CD8-positive, alpha-beta memory T cell (primary cell): ENCODE data around the gene FUT8. TPM values are rescaled to one million over a fixed set of nuclear protein-coding genes. Genes with fewer than 3 reads are reported as not detected.
"Not testable (repeated sequence)": the region's sequence is repeated elsewhere in the genome, so short reads cannot be mapped to it uniquely, and the experiment has no call there.

Experiments used
- CTCF ChIA-PET: fragments of 350-600 bp; sonication (Branson Sonifier 250); formaldehyde crosslinking; loops from one replicate; lab custom pipeline; 2021; ENCODE audit warnings: antibody characterized with exemption; lab: Charles Lee
- POLR2A ChIA-PET: fragments of 350-600 bp; sonication (Branson Sonifier 250); formaldehyde crosslinking; loops from one replicate; lab custom pipeline; 2021; ENCODE audit warnings: antibody characterized with exemption; lab: Charles Lee
- DNase-seq, 5 donors: peaks; one replicate each; pipeline versions ENCODE4 v3.0.0 to v3.0.0-alpha.2; 2020 to 2022; ENCODE audit warnings: mixed read lengths in 1 of 5
- H3K27ac ChIP-seq: one replicate; pipeline ENCODE4 v1.7.0; 2013; ENCODE audit warnings: low read depth, mild to moderate bottlenecking, low read length, moderate library complexity
- H3K27me3 ChIP-seq: 2 replicates; pipeline ENCODE4 v1.7.0; 2013; ENCODE audit warnings: low read length, mild to moderate bottlenecking; ENCODE audit not compliant: insufficient read depth, poor library complexity, severe bottlenecking
- H3K36me3 ChIP-seq: 2 replicates; pipeline ENCODE4 v1.7.0; 2013; ENCODE audit warnings: mild to moderate bottlenecking, low read length, moderate library complexity; ENCODE audit not compliant: insufficient read depth
- H3K4me1 ChIP-seq: 2 replicates; pipeline ENCODE4 v1.7.0; 2013; ENCODE audit warnings: mild to moderate bottlenecking, low read length, moderate library complexity; ENCODE audit not compliant: insufficient read depth
- H3K4me3 ChIP-seq: 2 replicates; pipeline ENCODE4 v1.7.0; 2013; ENCODE audit warnings: mild to moderate bottlenecking, low read length
- H3K9me3 ChIP-seq: 2 replicates; pipeline ENCODE4 v1.7.0; 2013; ENCODE audit warnings: mild to moderate bottlenecking, low read length
- H3K27ac Mint-ChIP-seq, 8 donors: one replicate each; pipeline ENCODE4 v1.8.0; 2020 to 2021; ENCODE audit warnings: mixed read lengths in 8 of 8, mild to moderate bottlenecking in 6 of 8, inconsistent platforms in 3 of 8, moderate library complexity in 3 of 8
- H3K27me3 Mint-ChIP-seq, 2 donors: one replicate each; pipeline ENCODE4 v1.8.0; 2020 to 2021; ENCODE audit warnings: mixed read lengths in 2 of 2, mild to moderate bottlenecking in 1 of 2, moderate library complexity in 1 of 2
- H3K36me3 Mint-ChIP-seq, 3 donors: one replicate each; pipeline ENCODE4 v1.8.0; 2020 to 2021; ENCODE audit warnings: mixed read lengths in 3 of 3, inconsistent platforms in 1 of 3, mild to moderate bottlenecking in 1 of 3
- H3K4me1 Mint-ChIP-seq, 3 donors: one replicate each; pipeline ENCODE4 v1.8.0; 2020 to 2021; ENCODE audit warnings: mixed read lengths in 3 of 3, inconsistent platforms in 1 of 3, mild to moderate bottlenecking in 1 of 3
- H3K4me3 Mint-ChIP-seq, 7 donors: one replicate each; pipeline ENCODE4 v1.8.0; 2020 to 2021; ENCODE audit warnings: mixed read lengths in 7 of 7, mild to moderate bottlenecking in 6 of 7, moderate library complexity in 4 of 7, inconsistent platforms in 2 of 7
- H3K9me3 Mint-ChIP-seq, 5 donors: one replicate each; pipeline ENCODE4 v1.8.0; 2020 to 2022; ENCODE audit warnings: mixed read lengths in 5 of 5, mild to moderate bottlenecking in 3 of 5, moderate library complexity in 2 of 5, inconsistent platforms in 1 of 5
- polyA plus RNA-seq: library from polyadenylated mRNA; unstranded; fragments of 300-500 nt; fragmentation: Illumina TruSeq; gene quantifications from one replicate; pipeline ENCODE4 v1.2.3, GENCODE V29; 2021
- total RNA-seq, 2 experiments: library from RNA; stranded (reverse); gene quantifications; one replicate each; pipeline ENCODE4 v1.2.3, GENCODE V29; 2021

The FUT8 gene
- total and polyA plus RNA-seq, 3 experiments from 2014 or later = 13.3 to 81.7 (median 76.0) TPM

DNA sequence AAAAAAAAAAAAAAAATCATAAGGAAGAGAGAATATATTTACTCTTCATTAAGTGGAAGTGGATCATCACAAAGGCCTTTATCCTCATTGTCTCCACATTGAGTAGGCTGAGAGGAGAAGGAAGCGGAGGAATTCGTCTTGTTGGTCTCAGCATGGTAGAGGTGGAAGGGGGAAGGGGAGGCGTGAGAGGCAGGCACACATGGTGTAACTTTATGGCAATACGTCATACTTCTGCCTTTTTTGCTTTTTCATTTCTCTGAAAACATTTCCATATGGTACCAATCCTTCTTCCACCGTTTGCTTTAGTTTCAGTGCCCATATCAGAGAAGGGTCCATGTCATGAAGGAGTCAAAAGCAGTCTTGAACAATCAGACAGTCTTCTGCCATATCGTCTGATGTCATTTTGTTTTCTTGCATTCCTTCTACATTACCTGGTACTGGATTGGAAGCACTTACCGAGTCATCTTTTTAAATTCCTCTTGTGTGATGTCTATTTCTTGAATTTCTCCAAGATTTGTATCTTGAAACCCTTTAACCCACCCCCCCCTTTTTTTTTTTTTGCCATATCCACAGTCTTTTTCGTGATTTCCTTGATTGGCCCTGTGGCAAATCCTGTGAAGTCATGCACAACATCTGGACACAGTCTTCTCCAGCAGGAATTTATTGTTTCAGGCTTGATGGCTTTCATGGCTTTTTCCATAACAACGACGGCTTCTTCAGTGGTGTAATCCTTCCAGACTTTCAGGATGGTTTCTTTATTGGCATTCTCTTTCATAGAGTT lies 8.9 kb downstream of the FUT8 start:
- peaks cover 36 to 59% (median 51%) of the 10 kb centered on the region in 3 donors for H3K4me1 Mint-ChIP-seq
- H3K4me3 Mint-ChIP-seq = peak overlapping the region in 1 of 7 donors; percentile 40
- no peaks in the 10 kb centered on the region for H3K9me3 ChIP-seq
- ChIA-PET POLR2A (no interaction called here), CTCF (interaction anchor here (1.3 kb wide), 1 partner anchor 10 kb away, joined by 3 read pairs; no protein-coding TSS in a partner anchor)
- H3K27me3 Mint-ChIP-seq = no peaks in the 10 kb centered on the region
- H3K9me3 Mint-ChIP-seq = no peaks in the 10 kb centered on the region
- no peaks in the 10 kb centered on the region for H3K36me3 ChIP-seq
- no peaks in the 10 kb centered on the region for H3K27me3 ChIP-seq
- peak overlapping the region in 1 of 8 donors; percentile 5 for H3K27ac Mint-ChIP-seq
- no peaks in the 10 kb centered on the region for H3K4me1 ChIP-seq
- H3K27ac ChIP-seq = no peak overlapping the region
- H3K36me3 Mint-ChIP-seq = peaks cover 0 to 6% (median 6%) of the 10 kb centered on the region in 3 donors
- DNase-seq = no peak
- H3K4me3 ChIP-seq = no peak overlapping the region

DNA sequence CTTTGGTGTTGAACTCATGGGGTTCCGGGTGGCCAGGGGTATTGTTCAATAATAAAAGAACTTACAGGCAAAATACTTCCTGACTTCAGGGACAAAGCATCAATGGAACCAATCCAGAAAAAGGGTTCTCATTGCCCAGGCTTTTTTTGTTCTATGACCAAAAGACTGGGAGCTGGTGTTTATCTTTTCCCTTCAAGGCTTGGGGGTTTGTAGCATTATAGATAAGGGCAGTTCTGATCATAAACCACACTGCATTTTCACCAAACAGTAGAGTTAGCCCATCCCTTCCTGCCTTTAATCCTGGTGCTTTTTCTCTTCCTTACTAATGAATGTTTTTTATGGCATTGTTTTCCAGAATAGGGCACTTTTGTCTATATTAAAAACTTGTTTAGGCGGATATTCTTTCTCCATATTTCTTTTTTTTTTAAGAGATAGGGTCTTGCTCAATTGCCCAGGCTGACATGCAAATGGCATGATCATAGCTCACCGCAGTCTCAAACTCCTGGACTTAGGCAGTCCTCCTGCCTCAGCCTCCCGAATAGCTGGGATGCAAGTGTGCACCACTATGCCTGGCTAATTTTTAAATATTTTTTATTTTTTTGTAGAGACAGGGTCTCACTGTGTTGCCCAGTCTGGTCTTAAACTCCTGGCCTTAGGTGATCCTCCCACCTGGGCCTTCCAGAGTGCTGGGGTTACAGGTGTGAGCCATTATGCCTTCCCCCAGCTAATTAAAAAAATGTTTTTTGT lies 9.7 kb downstream of the FUT8 start:
- H3K27me3 Mint-ChIP-seq = no peaks in the 10 kb centered on the region
- peaks cover 0 to 10% (median 8%) of the 10 kb centered on the region in 3 donors for H3K36me3 Mint-ChIP-seq
- peak overlapping the region in 1 of 7 donors; percentile 40 for H3K4me3 Mint-ChIP-seq
- Histone ChIP-seq H3K27ac (no peak overlapping the region), H3K4me3 (no peak overlapping the region), H3K9me3 (no peaks in the 10 kb centered on the region), H3K27me3 (no peaks in the 10 kb centered on the region), H3K4me1 (no peaks in the 10 kb centered on the region), H3K36me3 (no peaks in the 10 kb centered on the region)
- POLR2A ChIA-PET = no interaction called here
- no peak overlapping the region for H3K27ac Mint-ChIP-seq
- peaks cover 37 to 62% (median 56%) of the 10 kb centered on the region in 3 donors for H3K4me1 Mint-ChIP-seq
- CTCF ChIA-PET = interaction anchor here (1.3 kb wide), 1 partner anchor 11 kb away, joined by 3 read pairs; no protein-coding TSS in a partner anchor
- no peak for DNase-seq
- H3K9me3 Mint-ChIP-seq = no peaks in the 10 kb centered on the region

DNA sequence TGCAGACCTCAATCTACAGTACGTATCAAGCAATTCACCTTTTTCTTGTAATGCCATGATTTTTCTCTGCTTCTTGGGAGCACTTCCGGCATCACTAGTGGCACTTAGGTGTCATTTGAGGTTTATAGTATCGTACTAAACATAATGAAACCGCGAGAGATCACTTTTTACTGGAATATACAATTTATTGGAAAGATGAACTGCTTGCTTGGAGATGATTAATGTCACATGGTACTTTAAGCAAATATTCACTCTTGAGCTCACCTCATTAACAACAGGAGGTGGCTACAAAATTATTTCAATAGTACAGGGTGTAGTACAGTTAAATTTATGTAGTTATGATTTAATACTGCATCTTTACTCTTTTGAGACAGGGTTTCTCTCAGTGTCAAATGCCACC lies 11.5 kb downstream of the FUT8 start:
- Histone ChIP-seq H3K27ac (no peak overlapping the region), H3K36me3 (no peaks in the 10 kb centered on the region), H3K27me3 (no peaks in the 10 kb centered on the region), H3K9me3 (no peaks in the 10 kb centered on the region), H3K4me1 (no peaks in the 10 kb centered on the region), H3K4me3 (no peak overlapping the region)
- ChIA-PET CTCF (interaction anchor here (0.9 kb wide), 1 partner anchor 647 kb away, joined by 3 read pairs; no protein-coding TSS in a partner anchor), POLR2A (no interaction called here)
- H3K27ac Mint-ChIP-seq = peak overlapping the region in 1 of 8 donors; percentile 7
- peaks cover 0 to 10% (median 8%) of the 10 kb centered on the region in 3 donors for H3K36me3 Mint-ChIP-seq
- peaks cover 41 to 72% (median 58%) of the 10 kb centered on the region in 3 donors for H3K4me1 Mint-ChIP-seq
- DNase-seq = no peak
- H3K4me3 Mint-ChIP-seq = no peak overlapping the region
- no peaks in the 10 kb centered on the region for H3K9me3 Mint-ChIP-seq
- no peaks in the 10 kb centered on the region for H3K27me3 Mint-ChIP-seq

DNA sequence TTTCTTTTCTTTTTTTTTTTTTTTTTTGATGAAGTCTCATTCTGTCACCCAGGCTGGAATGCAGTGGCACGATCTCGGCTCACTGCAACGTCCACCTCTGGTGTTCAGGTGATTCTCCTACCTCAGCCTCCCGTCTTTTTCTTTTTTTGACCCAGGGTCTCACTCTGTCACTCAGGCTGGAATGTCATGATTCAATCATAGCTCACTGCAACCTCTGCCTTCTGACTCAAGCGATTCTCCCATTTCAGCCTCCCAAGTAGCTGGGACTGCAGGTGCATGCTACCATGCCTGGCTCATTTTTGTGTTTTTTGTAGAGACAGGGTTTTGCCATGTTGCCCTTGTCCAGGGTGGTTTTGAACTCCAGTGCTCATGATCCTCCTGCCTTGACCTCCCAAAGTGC lies 12.0 kb downstream of the FUT8 start:
- Histone ChIP-seq H3K4me1 (no peaks in the 10 kb centered on the region), H3K36me3 (no peaks in the 10 kb centered on the region), H3K27me3 (no peaks in the 10 kb centered on the region), H3K4me3 (no peak overlapping the region), H3K9me3 (no peaks in the 10 kb centered on the region), H3K27ac (no peak overlapping the region)
- POLR2A ChIA-PET = no interaction called here
- Mint-ChIP-seq H3K4me1 (peaks cover 39 to 70% (median 58%) of the 10 kb centered on the region in 3 donors), H3K27ac (peak overlapping the region in 1 of 8 donors; percentile 17), H3K9me3 (no peaks in the 10 kb centered on the region), H3K36me3 (peaks cover 0 to 10% (median 10%) of the 10 kb centered on the region in 3 donors), H3K27me3 (no peaks in the 10 kb centered on the region), H3K4me3 (peak overlapping the region in 1 of 7 donors; percentile 11)
- no peak for DNase-seq
- CTCF ChIA-PET = interaction anchor here (0.7 to 1.2 kb wide), 2 partner anchors 9 to 386 kb away, joined by 4 to 6 read pairs; no protein-coding TSS in a partner anchor

DNA sequence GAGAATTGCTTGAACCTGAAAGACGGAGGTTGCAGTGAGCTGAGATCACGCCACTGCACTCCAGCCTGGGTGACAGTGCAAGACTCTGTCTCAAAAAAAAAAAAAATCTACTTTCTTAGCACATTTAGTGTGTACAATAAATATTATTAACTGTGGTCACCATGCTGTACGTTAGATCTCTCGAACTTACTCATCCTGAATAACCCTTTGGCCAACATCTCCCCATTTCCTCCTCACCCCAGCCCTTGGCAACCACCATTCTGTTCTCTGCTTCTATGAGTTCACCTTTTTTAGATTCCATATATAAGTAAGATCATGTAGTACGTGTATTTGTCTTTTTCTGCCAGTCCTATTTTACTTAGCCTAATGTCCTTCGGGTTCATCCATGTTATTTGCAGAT lies 13.4 kb downstream of the FUT8 start:
- Mint-ChIP-seq H3K4me1 (peaks cover 39 to 70% (median 59%) of the 10 kb centered on the region in 3 donors), H3K27me3 (no peaks in the 10 kb centered on the region), H3K36me3 (peaks cover 0 to 10% (median 10%) of the 10 kb centered on the region in 3 donors), H3K9me3 (no peaks in the 10 kb centered on the region), H3K27ac (peak overlapping the region in 1 of 8 donors; percentile 56), H3K4me3 (peak overlapping the region in 4 of 7 donors; percentile 4 to 14 (median 6))
- ChIA-PET CTCF (no interaction called here), POLR2A (no interaction called here)
- no peak overlapping the region for H3K27ac ChIP-seq
- no peak overlapping the region for H3K4me3 ChIP-seq
- no peak for DNase-seq
- no peaks in the 10 kb centered on the region for H3K4me1 ChIP-seq
- no peaks in the 10 kb centered on the region for H3K36me3 ChIP-seq
- no peaks in the 10 kb centered on the region for H3K9me3 ChIP-seq
- no peaks in the 10 kb centered on the region for H3K27me3 ChIP-seq

DNA sequence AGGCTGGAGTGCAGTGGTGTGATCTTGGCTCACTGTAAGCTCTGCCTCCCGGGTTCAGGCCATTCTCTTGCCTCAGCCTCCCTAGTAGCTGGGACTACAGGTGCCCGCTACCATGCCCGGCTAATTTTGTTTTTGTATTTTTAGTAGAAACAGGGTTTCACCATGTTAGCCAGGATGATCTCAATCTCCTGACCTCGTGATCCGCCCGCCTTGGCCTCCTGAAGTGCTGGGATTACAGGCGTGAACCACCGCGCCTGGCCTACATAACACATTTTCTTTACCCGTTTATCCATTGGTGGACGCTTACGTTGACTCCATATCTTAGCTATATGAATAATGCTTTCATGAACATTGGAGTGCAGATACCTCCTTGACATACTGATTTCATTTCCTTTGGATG lies 14.4 kb downstream of the FUT8 start:
- H3K9me3 ChIP-seq, H3K4me1 ChIP-seq, H3K36me3 Mint-ChIP-seq, H3K27me3 ChIP-seq, H3K27me3 Mint-ChIP-seq, H3K9me3 Mint-ChIP-seq, H3K27ac ChIP-seq, H3K4me3 ChIP-seq, CTCF ChIA-PET, H3K27ac Mint-ChIP-seq, H3K36me3 ChIP-seq, H3K4me3 Mint-ChIP-seq, DNase-seq: not testable (repeated sequence)
- peaks cover 40 to 67% (median 59%) of the 10 kb centered on the region in 3 donors for H3K4me1 Mint-ChIP-seq
- POLR2A ChIA-PET = interaction anchor here (0.6 kb wide), 1 partner anchor 166 kb away, joined by 5 read pairs; no protein-coding TSS in a partner anchor

DNA sequence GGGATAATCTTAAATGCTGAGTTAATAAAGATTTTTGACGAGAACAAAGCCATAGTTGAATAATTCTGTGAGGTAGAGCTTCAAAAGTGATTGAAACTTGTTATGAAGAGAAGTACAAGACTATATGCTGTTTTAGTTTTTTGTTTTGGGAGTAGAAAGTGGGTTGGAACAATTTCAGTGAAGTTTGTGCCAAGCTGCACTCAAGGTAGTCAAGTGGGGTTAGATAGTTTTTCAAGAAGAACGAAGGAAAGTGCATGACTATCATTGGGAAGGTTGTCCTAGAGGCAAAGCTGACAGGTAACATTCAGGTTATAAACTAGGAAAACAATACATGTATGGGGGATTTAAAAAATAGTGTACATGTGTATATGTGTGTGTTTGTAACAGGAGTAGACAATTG lies 16.2 kb downstream of the FUT8 start:
- DNase-seq = no peak
- H3K4me3 ChIP-seq = no peak overlapping the region
- Mint-ChIP-seq H3K27me3 (no peaks in the 10 kb centered on the region), H3K4me1 (peaks cover 51 to 77% (median 70%) of the 10 kb centered on the region in 3 donors), H3K9me3 (no peaks in the 10 kb centered on the region), H3K36me3 (peaks cover 0 to 8% (median 8%) of the 10 kb centered on the region in 3 donors), H3K27ac (peak overlapping the region in 4 of 8 donors; percentile 8 to 37 (median 24)), H3K4me3 (no peak overlapping the region)
- H3K36me3 ChIP-seq = no peaks in the 10 kb centered on the region
- H3K27me3 ChIP-seq = no peaks in the 10 kb centered on the region
- no peaks in the 10 kb centered on the region for H3K9me3 ChIP-seq
- ChIA-PET CTCF (interaction anchor here (0.7 kb wide), 1 partner anchor 530 kb away, joined by 3 read pairs; no protein-coding TSS in a partner anchor), POLR2A (no interaction called here)
- H3K4me1 ChIP-seq = no peaks in the 10 kb centered on the region
- H3K27ac ChIP-seq = no peak overlapping the region
